Glutamatergic neuron (in vitro differentiated cells): ENCODE data around the gene SIRT6. TPM values are rescaled to one million over a fixed set of nuclear protein-coding genes. Genes with fewer than 3 reads are reported as not detected.

Experiments
- DNase-seq: peaks from one replicate; pipeline ENCODE4 v3.0.0; 2022
- H3K27ac Mint-ChIP-seq: one replicate; pipeline ENCODE4 v1.8.0; 2020; ENCODE audit warnings: mild to moderate bottlenecking, mixed read lengths, inconsistent platforms; ENCODE audit not compliant: unreplicated experiment
- H3K27me3 Mint-ChIP-seq: one replicate; pipeline ENCODE4 v1.8.0; 2020; ENCODE audit warnings: mild to moderate bottlenecking, moderate library complexity, mixed read lengths, inconsistent platforms; ENCODE audit not compliant: unreplicated experiment
- H3K36me3 Mint-ChIP-seq: one replicate; pipeline ENCODE4 v1.8.0; 2020; ENCODE audit warnings: mild to moderate bottlenecking, mixed read lengths, inconsistent platforms; ENCODE audit not compliant: unreplicated experiment
- H3K4me1 Mint-ChIP-seq: one replicate; pipeline ENCODE4 v1.8.0; 2020; ENCODE audit warnings: mild to moderate bottlenecking, low read depth, mixed read lengths, inconsistent platforms; ENCODE audit not compliant: unreplicated experiment
- H3K4me3 Mint-ChIP-seq: one replicate; pipeline ENCODE4 v1.8.0; 2020; ENCODE audit warnings: mild to moderate bottlenecking, mixed read lengths, inconsistent platforms; ENCODE audit not compliant: unreplicated experiment
- H3K9me3 Mint-ChIP-seq: one replicate; pipeline ENCODE4 v1.8.0; 2020; ENCODE audit warnings: mild to moderate bottlenecking, moderate library complexity, mixed read lengths, inconsistent platforms; ENCODE audit not compliant: unreplicated experiment
- CTCF ChIP-seq: fragments of 200-600 bp; sonication (generic); IDR thresholded peaks from one replicate; pipeline ENCODE4 v1.5.0; 2021; ENCODE audit not compliant: partially characterized antibody, unreplicated experiment
- total RNA-seq: library from RNA; stranded (reverse); fragmentation: NEBNext Ultra II Directional; extraction: Animal tissue kit (Norgen Biotek cat#: 25700); gene quantifications from one replicate; pipeline ENCODE4 v1.2.1, GENCODE V29; 2021; ENCODE audit not compliant: unreplicated experiment

Gene SIRT6
- total RNA-seq, 1 donor from 2014 or later = 48.3 TPM

GRCh38 chr19:4217429-4218264 lies 35.3 kb upstream of the SIRT6 start:
- DNase-seq = no peak
- no peak for TF ChIP-seq CTCF
- H3K27me3 Mint-ChIP-seq = no peaks in the 10 kb centered on the region
- no peak overlapping the region for H3K27ac Mint-ChIP-seq
- H3K9me3 Mint-ChIP-seq = peaks cover 7% of the 10 kb centered on the region
- H3K4me1 Mint-ChIP-seq = no peaks in the 10 kb centered on the region
- no peak overlapping the region for H3K4me3 Mint-ChIP-seq
- H3K36me3 Mint-ChIP-seq = no peaks in the 10 kb centered on the region

GRCh38 chr19:4216846-4217245 lies 34.5 kb upstream of the SIRT6 start:
- TF ChIP-seq CTCF = no peak
- H3K27me3 Mint-ChIP-seq = no peaks in the 10 kb centered on the region
- no peak for DNase-seq
- H3K9me3 Mint-ChIP-seq = peaks cover 7% of the 10 kb centered on the region
- H3K4me1 Mint-ChIP-seq = no peaks in the 10 kb centered on the region
- no peaks in the 10 kb centered on the region for H3K36me3 Mint-ChIP-seq
- H3K27ac Mint-ChIP-seq = no peak overlapping the region
- H3K4me3 Mint-ChIP-seq = no peak overlapping the region

- no peak for DNase-seq
- Mint-ChIP-seq H3K27me3 (no peaks in the 10 kb centered on the region), H3K4me3 (no peak overlapping the region), H3K27ac (no peak overlapping the region), H3K36me3 (no peaks in the 10 kb centered on the region), H3K9me3 (peaks cover 7% of the 10 kb centered on the region), H3K4me1 (no peaks in the 10 kb centered on the region)
- no peak for TF ChIP-seq CTCF
Measured at GRCh38 chr19:4215807-4216206, 33.4 kb upstream of the SIRT6 start.

- Mint-ChIP-seq H3K36me3 (no peaks in the 10 kb centered on the region), H3K4me1 (no peaks in the 10 kb centered on the region), H3K27ac (no peak overlapping the region), H3K27me3 (no peaks in the 10 kb centered on the region), H3K9me3 (peaks cover 5% of the 10 kb centered on the region), H3K4me3 (no peak overlapping the region)
- TF ChIP-seq CTCF = no peak
- DNase-seq = no peak
Measured at GRCh38 chr19:4213116-4213515, 30.8 kb upstream of the SIRT6 start.

DNA sequence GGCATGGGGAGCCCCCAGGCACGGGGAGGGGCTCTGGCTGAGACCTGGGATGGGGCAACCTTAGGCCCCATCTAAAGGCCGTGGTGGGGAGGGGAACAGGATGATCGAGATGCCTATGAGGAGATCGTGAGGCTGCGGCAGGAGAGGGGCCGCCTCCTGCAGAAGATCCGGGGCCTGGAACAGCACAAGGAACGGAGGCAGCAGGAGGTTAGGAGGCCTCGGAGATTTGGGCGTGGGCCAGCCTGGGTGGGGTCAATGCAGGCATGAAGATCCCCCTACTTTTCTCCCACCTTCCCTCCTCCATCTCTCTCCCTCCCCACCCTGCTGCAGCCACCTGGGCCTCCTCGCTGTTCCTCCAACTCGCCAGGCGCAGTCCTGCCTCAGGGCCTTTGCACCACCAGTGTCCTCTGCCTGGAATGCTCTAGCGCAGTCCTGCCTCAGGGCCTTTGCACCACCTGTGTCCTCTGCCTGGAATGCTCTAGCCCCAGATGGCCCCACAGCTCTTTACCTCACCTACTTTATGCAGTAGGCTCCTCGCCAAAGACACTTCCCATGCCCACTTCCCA lies 27.9 kb upstream of the SIRT6 start:
- no peaks in the 10 kb centered on the region for H3K27me3 Mint-ChIP-seq
- no peak for DNase-seq
- H3K36me3 Mint-ChIP-seq = no peaks in the 10 kb centered on the region
- H3K4me3 Mint-ChIP-seq = no peak overlapping the region
- TF ChIP-seq CTCF = no peak
- H3K4me1 Mint-ChIP-seq = no peaks in the 10 kb centered on the region
- no peak overlapping the region for H3K27ac Mint-ChIP-seq
- H3K9me3 Mint-ChIP-seq = no peaks in the 10 kb centered on the region
